Liver (tissue), 3 donors: ENCODE data around the gene COL9A3.

Experiments
- EGR1 ChIP-seq, 2 donors: IDR thresholded peaks; 2 replicates each; pipeline ENCODE4 v1.6.1; 2016 to 2018; ENCODE audit warnings: antibody characterized with exemption in 2 of 2, low read depth in 2 of 2
- GABPA ChIP-seq, 2 donors: IDR thresholded peaks in 1 of 2; conservative IDR thresholded peaks in 1 of 2; 2 replicates each; pipeline ENCODE4 v1.6.1; 2016; ENCODE audit warnings: antibody characterized with exemption in 2 of 2, mild to moderate bottlenecking in 1 of 2, moderate library complexity in 1 of 2
- JUND ChIP-seq, 2 donors: IDR thresholded peaks; 2 replicates each; pipeline ENCODE4 v1.6.1; 2016; ENCODE audit warnings: antibody characterized with exemption in 2 of 2
- RAD21 ChIP-seq, 2 donors: IDR thresholded peaks; 2 replicates each; pipeline ENCODE4 v1.6.1; 2016; ENCODE audit warnings: antibody characterized with exemption in 2 of 2, mild to moderate bottlenecking in 2 of 2
- SP1 ChIP-seq: IDR thresholded peaks from 2 replicates; pipeline ENCODE4 v1.6.1; 2018; ENCODE audit warnings: antibody characterized with exemption, mild to moderate bottlenecking
- TAF1 ChIP-seq: conservative IDR thresholded peaks from 2 replicates; pipeline ENCODE4 v1.6.1; 2016; ENCODE audit warnings: antibody characterized with exemption, mild to moderate bottlenecking
- YY1 ChIP-seq: IDR thresholded peaks from 2 replicates; pipeline ENCODE4 v1.6.1; 2016; ENCODE audit warnings: antibody characterized with exemption, mild to moderate bottlenecking
- TF ChIP-seq, protein P1 (sequence below): fragments of 150-350 bp; IDR thresholded peaks from 2 replicates; pipeline ENCODE4 v1.5.1; 2017; ENCODE audit warnings: improper control_type of control experiment, low read depth, low read length; ENCODE audit not compliant: missing input control
- TF ChIP-seq, protein P2 (sequence below): IDR thresholded peaks from 2 replicates; pipeline ENCODE4 v1.6.1; 2016; ENCODE audit warnings: antibody characterized with exemption
- TF ChIP-seq, protein P3 (sequence below): IDR thresholded peaks from 2 replicates; pipeline ENCODE4 v1.6.1; 2016; ENCODE audit warnings: antibody characterized with exemption
- TF ChIP-seq, protein P4 (sequence below): IDR thresholded peaks from 2 replicates; pipeline ENCODE4 v1.6.1; 2016; ENCODE audit warnings: antibody characterized with exemption, mild to moderate bottlenecking
- TF ChIP-seq, protein P5 (sequence below): IDR thresholded peaks from 2 replicates; pipeline ENCODE4 v1.6.1; 2016; ENCODE audit warnings: antibody characterized with exemption
- donor health status: healthy.
- donor health status: healthy.

DNA sequence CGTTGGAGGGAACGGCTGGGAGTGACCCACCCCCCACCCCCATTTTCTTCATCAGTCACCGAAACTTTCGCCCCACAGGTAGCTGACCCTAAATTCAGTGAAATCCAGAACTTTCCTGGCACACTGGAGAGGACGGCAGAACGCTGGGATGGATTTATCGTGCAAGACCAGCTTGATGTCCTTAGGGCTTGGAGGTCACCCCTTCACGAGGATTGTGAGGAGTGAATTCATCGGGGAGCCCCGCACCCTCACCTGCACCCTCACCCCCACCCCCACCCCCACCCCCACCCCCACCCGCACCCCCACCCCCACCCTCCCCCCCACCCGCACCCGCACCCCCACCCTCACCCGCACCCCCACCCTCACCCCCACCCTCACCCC, 58.1 kb downstream of the COL9A3 start:
- TF ChIP-seq, protein P1, sequence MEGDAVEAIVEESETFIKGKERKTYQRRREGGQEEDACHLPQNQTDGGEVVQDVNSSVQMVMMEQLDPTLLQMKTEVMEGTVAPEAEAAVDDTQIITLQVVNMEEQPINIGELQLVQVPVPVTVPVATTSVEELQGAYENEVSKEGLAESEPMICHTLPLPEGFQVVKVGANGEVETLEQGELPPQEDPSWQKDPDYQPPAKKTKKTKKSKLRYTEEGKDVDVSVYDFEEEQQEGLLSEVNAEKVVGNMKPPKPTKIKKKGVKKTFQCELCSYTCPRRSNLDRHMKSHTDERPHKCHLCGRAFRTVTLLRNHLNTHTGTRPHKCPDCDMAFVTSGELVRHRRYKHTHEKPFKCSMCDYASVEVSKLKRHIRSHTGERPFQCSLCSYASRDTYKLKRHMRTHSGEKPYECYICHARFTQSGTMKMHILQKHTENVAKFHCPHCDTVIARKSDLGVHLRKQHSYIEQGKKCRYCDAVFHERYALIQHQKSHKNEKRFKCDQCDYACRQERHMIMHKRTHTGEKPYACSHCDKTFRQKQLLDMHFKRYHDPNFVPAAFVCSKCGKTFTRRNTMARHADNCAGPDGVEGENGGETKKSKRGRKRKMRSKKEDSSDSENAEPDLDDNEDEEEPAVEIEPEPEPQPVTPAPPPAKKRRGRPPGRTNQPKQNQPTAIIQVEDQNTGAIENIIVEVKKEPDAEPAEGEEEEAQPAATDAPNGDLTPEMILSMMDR: no peak
- TF ChIP-seq, protein P2, sequence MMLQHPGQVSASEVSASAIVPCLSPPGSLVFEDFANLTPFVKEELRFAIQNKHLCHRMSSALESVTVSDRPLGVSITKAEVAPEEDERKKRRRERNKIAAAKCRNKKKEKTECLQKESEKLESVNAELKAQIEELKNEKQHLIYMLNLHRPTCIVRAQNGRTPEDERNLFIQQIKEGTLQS: no peak
- no peak for TF ChIP-seq TAF1
- TF ChIP-seq RAD21 (IDR thresholded peaks at IDR 0.05): no peak
- TF ChIP-seq, protein P3, sequence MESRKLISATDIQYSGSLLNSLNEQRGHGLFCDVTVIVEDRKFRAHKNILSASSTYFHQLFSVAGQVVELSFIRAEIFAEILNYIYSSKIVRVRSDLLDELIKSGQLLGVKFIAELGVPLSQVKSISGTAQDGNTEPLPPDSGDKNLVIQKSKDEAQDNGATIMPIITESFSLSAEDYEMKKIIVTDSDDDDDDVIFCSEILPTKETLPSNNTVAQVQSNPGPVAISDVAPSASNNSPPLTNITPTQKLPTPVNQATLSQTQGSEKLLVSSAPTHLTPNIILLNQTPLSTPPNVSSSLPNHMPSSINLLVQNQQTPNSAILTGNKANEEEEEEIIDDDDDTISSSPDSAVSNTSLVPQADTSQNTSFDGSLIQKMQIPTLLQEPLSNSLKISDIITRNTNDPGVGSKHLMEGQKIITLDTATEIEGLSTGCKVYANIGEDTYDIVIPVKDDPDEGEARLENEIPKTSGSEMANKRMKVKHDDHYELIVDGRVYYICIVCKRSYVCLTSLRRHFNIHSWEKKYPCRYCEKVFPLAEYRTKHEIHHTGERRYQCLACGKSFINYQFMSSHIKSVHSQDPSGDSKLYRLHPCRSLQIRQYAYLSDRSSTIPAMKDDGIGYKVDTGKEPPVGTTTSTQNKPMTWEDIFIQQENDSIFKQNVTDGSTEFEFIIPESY: no peak
- no peak for TF ChIP-seq EGR1 (IDR thresholded peaks at IDR 0.05; ENCODE audit: low read depth in 2 of 2)
- no peak for TF ChIP-seq SP1
- TF ChIP-seq JUND (IDR thresholded peaks at IDR 0.05): no peak
- TF ChIP-seq, protein P4, sequence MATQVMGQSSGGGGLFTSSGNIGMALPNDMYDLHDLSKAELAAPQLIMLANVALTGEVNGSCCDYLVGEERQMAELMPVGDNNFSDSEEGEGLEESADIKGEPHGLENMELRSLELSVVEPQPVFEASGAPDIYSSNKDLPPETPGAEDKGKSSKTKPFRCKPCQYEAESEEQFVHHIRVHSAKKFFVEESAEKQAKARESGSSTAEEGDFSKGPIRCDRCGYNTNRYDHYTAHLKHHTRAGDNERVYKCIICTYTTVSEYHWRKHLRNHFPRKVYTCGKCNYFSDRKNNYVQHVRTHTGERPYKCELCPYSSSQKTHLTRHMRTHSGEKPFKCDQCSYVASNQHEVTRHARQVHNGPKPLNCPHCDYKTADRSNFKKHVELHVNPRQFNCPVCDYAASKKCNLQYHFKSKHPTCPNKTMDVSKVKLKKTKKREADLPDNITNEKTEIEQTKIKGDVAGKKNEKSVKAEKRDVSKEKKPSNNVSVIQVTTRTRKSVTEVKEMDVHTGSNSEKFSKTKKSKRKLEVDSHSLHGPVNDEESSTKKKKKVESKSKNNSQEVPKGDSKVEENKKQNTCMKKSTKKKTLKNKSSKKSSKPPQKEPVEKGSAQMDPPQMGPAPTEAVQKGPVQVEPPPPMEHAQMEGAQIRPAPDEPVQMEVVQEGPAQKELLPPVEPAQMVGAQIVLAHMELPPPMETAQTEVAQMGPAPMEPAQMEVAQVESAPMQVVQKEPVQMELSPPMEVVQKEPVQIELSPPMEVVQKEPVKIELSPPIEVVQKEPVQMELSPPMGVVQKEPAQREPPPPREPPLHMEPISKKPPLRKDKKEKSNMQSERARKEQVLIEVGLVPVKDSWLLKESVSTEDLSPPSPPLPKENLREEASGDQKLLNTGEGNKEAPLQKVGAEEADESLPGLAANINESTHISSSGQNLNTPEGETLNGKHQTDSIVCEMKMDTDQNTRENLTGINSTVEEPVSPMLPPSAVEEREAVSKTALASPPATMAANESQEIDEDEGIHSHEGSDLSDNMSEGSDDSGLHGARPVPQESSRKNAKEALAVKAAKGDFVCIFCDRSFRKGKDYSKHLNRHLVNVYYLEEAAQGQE: no peak
- no peak for TF ChIP-seq GABPA (IDR thresholded peaks at IDR 0.05 in 1 of 2, conservative IDR thresholded peaks at IDR 0.05 in 1 of 2)
- TF ChIP-seq, protein P5, sequence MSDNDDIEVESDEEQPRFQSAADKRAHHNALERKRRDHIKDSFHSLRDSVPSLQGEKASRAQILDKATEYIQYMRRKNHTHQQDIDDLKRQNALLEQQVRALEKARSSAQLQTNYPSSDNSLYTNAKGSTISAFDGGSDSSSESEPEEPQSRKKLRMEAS: no peak
- TF ChIP-seq YY1: no peak
